LNCAP (cell line): ENCODE data around the gene GSC2.

ENCODE experiments used
- TF ChIP-seq, protein P1 (sequence below): fragments of 450-650 bp; IDR thresholded peaks from 2 replicates; pipeline ENCODE4 v1.5.1; 2017; ENCODE audit warnings: mild to moderate bottlenecking

Gene GSC2

DNA sequence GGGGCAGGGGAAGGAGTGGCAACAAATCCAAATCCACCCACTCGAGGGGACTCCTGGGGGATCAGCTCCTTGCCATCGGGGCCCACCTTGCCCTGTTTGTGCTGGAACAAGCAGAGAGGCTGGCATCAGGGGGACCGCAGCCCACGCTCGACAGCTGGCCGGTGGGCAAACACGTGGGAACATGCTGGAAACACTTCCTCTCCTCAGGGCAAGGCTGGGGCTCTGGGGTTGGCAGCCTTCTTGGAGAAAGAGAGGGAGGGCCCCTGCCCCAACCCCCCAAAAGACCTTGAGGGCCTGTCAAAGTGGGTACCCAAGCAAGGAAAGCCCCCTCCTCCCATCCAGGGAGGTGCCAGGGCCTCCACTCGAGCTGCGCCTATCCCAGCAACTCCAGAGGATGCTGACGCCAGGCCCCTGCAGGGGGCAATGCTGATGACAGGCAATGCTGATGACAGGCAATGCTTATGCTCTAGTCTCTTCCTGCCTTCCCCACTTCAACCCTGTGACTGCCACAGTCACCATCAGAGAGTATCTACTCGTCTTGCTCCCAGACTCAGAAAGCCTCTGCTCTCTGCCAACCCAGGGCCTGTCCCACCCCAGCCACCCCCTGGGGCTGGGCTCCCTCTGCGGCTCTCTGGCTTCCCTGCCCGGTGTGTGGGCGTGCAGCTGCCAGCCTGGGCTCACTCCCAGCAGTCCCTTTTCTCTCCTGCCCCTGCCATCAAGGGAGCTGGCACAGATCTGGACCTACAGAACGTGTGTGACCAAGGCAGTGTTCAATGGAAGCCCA is 11.7 kb downstream of the GSC2 start:
- TF ChIP-seq, protein P1, sequence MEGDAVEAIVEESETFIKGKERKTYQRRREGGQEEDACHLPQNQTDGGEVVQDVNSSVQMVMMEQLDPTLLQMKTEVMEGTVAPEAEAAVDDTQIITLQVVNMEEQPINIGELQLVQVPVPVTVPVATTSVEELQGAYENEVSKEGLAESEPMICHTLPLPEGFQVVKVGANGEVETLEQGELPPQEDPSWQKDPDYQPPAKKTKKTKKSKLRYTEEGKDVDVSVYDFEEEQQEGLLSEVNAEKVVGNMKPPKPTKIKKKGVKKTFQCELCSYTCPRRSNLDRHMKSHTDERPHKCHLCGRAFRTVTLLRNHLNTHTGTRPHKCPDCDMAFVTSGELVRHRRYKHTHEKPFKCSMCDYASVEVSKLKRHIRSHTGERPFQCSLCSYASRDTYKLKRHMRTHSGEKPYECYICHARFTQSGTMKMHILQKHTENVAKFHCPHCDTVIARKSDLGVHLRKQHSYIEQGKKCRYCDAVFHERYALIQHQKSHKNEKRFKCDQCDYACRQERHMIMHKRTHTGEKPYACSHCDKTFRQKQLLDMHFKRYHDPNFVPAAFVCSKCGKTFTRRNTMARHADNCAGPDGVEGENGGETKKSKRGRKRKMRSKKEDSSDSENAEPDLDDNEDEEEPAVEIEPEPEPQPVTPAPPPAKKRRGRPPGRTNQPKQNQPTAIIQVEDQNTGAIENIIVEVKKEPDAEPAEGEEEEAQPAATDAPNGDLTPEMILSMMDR, result no peak

DNA sequence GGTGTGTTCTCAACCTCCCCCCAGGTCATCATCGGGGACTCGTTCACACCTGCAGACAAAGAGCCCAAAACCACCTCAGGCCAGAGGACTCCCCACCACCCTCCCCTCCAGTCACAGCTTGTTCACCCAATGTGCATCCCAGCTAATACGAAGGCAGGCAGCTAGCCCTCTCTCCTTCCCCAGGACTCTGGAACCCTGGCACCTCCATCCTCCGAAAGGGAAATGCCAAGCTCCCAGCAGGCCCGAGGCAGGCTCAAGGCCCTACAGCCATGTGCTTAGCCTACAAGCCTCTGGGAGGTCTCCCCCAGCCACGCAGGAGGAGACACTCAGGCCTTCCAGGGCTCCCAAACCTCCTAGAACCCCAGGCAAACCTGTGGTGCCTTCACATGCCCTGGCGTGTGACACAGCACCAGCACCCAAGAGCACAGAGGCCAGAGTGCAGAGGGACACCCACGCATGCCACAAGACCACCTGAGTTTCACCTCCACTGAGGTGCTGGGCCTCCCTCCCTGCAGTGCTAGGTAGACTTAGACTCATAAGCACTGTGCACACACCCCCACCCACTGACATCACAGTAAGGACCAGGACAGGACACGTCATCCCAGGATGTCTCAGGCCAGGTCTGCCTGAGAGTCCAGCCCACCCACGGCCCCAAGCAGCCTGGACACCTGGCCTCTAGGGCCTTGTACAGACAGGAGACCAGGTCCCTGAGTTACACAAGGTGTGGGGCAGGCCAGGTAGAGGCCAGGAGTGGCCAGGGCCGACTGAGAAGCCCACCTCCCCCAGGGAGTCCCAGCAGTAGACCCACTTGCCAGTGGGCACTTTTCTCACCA is 12.5 kb downstream of the GSC2 start:
- TF ChIP-seq, protein P1, result no peak

DNA sequence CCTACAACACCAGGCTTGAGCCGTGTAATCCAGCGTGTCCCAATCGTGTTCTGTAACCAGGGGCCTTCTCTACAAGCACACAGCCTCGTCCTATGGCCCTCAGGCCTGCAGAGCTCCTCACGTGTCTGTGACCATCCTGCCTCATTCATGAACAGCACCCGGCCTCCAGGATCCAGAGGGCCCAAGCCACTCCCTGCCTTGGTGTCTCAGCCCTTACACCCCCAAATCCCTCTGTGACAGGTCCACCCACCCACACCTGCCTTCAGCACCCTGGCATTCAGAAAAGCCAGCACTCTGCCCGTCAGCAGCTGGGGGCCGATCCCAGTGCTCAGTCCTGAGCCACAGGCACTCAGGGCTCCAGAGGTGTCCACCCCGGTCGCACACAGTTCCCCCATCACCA is 13.2 kb downstream of the GSC2 start:
- TF ChIP-seq, protein P1, result no peak

DNA sequence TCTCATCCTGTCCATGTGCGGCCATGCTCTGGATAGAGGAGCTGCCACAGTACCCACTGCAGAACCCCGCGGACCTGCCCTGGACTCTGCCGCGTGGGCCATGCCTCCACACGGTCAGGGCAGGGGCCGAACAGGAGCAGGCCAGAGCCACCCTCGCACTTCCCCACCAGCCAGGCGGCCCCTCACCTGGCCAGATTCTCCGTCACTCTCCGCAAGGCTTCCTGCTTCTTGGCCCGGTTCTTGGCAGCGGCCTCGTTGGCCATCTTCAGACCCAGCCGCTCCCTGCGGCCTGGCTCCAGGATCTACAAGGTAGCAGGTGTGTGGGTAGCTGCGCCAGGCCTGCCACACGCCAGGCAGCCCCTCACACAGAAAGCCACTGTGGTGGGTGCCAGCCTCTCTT is 15.2 kb downstream of the GSC2 start:
- TF ChIP-seq, protein P1, result no peak

DNA sequence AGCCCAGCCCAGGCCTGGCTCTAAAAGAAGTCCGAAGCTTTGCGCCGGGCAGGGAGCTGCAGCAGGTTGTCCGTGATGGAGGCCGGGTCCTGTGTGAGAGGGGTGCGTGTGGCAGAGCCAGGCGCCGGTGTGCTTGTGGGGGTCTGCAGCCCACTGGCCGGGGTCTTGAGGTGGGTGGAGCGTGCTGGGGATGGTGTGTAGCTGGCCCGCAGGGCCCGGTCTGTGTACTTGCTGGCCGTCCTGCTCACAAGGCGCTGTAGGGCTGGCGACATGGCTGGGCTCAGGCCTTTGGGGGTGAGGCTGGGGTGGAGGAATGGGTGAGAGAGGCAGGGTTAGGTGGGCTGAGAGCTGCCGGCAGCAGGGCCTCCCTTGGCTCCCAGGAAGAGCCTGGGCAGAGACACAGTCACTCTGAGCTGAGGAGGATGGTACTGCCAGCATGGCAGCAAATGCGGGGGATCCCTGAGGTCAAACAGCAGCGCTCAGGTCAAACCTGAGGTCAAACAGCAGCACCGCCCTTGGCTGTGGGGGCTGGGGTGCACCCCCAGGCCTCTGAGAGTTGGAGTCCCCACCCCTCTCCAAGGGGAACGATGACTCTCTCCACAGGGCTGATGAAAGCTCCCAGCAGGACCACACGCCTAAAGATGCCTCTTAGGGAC is 15.8 kb downstream of the GSC2 start:
- TF ChIP-seq, protein P1, result no peak

DNA sequence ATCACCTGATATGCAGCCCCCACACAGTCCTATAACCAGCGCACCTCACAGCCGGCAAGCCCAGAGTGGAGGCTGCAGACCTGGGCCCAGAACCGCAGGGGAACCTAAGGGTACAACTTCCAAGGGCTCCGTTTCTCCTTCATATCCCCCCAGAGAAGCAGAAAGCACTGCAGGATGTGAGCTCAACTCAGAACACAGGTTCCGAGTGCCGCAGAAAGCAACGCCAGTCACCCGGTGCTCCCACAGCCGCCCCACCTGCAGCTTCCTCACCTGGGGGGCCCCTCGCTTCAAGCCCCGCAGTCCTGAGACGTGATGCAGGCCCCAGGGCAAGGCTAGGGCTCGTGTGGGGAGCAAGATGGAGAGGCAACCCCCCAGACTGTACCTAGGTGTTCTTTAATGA is 16.5 kb downstream of the GSC2 start:
- TF ChIP-seq, protein P1, result no peak

DNA sequence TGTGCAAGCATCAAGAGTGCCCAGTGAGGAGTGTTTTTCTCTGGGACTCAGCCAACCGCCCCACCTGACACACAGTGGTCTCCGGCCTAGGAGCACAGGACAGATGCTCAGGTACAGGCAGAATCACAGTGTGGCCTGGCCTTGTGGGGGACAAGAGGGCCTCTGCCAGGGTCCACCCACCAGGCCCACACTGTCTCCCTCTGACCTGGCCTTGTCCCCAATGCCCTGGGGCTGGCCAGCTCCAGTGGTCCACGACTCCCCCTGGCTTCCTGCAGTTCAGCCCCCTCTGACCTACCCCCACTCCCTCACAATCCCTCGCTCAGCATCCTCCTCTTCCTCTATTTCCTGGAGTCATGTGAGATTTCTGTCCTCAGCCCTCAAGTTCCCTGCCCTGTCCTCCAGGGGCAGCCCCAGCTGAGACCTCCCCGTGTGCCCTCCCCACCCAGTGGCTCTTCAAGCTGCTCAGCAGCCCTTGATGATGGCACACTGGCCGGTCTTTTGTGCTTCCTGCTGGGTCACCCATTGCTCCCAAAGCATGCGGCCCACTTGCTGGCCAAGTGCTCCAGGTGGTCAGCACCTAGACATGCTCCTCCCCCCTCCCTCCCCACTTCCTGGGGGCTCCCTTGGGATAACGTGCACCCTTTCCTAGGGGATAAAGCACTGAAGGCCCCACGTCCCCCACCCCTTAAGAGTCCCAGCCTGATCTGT is 17.2 kb downstream of the GSC2 start:
- TF ChIP-seq, protein P1, result no peak
